ENCODE results near the gene MGAT3. TPM values are rescaled to one million over a fixed set of nuclear protein-coding genes. Genes with fewer than 3 reads are reported as not detected.

The MGAT3 gene
- total and polyA plus RNA-seq, 2 donors from 2014 or later, result 2.7 to 5.4 TPM

GRCh38 chr22:39478441-39478850, 21.6 kb downstream of the MGAT3 start:
- Histone ChIP-seq H3K9me3 (ENCODE audit: control insufficient read depth in 2 of 3, insufficient read depth in 1 of 3, low read length in 3 of 3) (no peaks in the 10 kb centered on the region), H3K36me3 (ENCODE audit: control insufficient read depth in 2 of 3, insufficient read depth in 3 of 3, low read length in 3 of 3) (peaks cover 0 to 2% (median 0%) of the 10 kb centered on the region in 3 donors), H3K4me3 (ENCODE audit: low read length in 3 of 3) (no peak overlapping the region), H3K4me1 (ENCODE audit: control insufficient read depth in 2 of 3, insufficient read depth in 2 of 3, low read depth in 1 of 3, low read length in 3 of 3) (peaks cover 0 to 6% (median 3%) of the 10 kb centered on the region in 3 donors), H3K27ac (ENCODE audit: low read depth in 2 of 2, low read length in 2 of 2) (no peak overlapping the region), H3K27me3 (ENCODE audit: control insufficient read depth, insufficient read depth, low read length) (no peaks in the 10 kb centered on the region), H3K9ac (ENCODE audit: low read length in 3 of 3) (no peak overlapping the region)
- no peak for FAIRE-seq
- intact Hi-C loops (cut with DNase I), result no loop called here
- DNase-seq, result peak in 4 of 5 donors; percentile 60 to 72 (median 68)
- no peak for TF ChIP-seq CTCF (IDR thresholded peaks at IDR 0.05; ENCODE audit: borderline replicate concordance, extremely low read depth, insufficient read depth)

GRCh38 chr22:39479254-39479653, 22.4 kb downstream of the MGAT3 start:
- Histone ChIP-seq H3K4me3 (ENCODE audit: low read length in 3 of 3) (no peak overlapping the region), H3K27ac (ENCODE audit: low read depth in 2 of 2, low read length in 2 of 2) (no peak overlapping the region), H3K4me1 (ENCODE audit: control insufficient read depth in 2 of 3, insufficient read depth in 2 of 3, low read depth in 1 of 3, low read length in 3 of 3) (peaks cover 0 to 3% (median 2%) of the 10 kb centered on the region in 3 donors), H3K9ac (ENCODE audit: low read length in 3 of 3) (no peak overlapping the region), H3K9me3 (ENCODE audit: control insufficient read depth in 2 of 3, insufficient read depth in 1 of 3, low read length in 3 of 3) (no peaks in the 10 kb centered on the region), H3K36me3 (ENCODE audit: control insufficient read depth in 2 of 3, insufficient read depth in 3 of 3, low read length in 3 of 3) (peaks cover 0 to 2% (median 0%) of the 10 kb centered on the region in 3 donors), H3K27me3 (ENCODE audit: control insufficient read depth, insufficient read depth, low read length) (no peaks in the 10 kb centered on the region)
- no peak for TF ChIP-seq CTCF (IDR thresholded peaks at IDR 0.05; ENCODE audit: borderline replicate concordance, extremely low read depth, insufficient read depth)
- peak in 1 of 5 donors; percentile 51 for DNase-seq
- intact Hi-C loops (cut with DNase I), result no loop called here
- no peak for FAIRE-seq

DNA sequence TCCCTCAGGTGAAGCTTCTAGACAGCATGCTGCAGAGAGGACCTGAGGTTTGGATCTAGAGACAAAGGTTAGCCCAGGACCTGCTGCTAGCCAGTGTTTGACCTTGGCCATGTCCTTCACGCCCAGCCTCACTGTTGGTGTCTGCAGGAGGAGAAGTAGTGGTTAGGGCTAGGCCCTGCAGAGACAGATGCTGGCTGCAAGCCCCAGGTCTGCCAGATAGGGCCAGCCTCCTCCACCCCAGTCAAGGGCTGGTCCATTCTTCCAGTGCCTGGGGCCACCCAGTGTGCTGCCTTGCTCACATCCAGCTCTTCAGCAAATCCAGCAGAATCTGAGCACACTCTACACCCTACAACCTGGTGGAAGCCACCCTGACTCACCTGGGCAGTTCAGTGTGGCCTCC, 23.7 kb downstream of the MGAT3 start:
- no peak for TF ChIP-seq CTCF (IDR thresholded peaks at IDR 0.05; ENCODE audit: borderline replicate concordance, extremely low read depth, insufficient read depth)
- intact Hi-C loops (cut with DNase I), result no loop called here

GRCh38 chr22:39481054-39481453, 24.2 kb downstream of the MGAT3 start:
- intact Hi-C loops (cut with DNase I), result no loop called here

More for the DNA sequence above, 23.7 kb downstream of the MGAT3 start:
- H3K4me3 ChIP-seq (ENCODE audit: low read length in 3 of 3), result no peak overlapping the region
- FAIRE-seq (no peak), DNase-seq (no peak)
- no peak overlapping the region for H3K9ac ChIP-seq (ENCODE audit: low read length in 3 of 3)
- H3K27ac ChIP-seq (ENCODE audit: low read depth in 2 of 2, low read length in 2 of 2), result no peak overlapping the region
- peaks cover 0 to 3% (median 0%) of the 10 kb centered on the region in 3 donors for H3K4me1 ChIP-seq (ENCODE audit: control insufficient read depth in 2 of 3, insufficient read depth in 2 of 3, low read depth in 1 of 3, low read length in 3 of 3)
- peaks cover 0 to 2% (median 0%) of the 10 kb centered on the region in 3 donors for H3K36me3 ChIP-seq (ENCODE audit: control insufficient read depth in 2 of 3, insufficient read depth in 3 of 3, low read length in 3 of 3)
- H3K9me3 ChIP-seq (ENCODE audit: control insufficient read depth in 2 of 3, insufficient read depth in 1 of 3, low read length in 3 of 3), result no peaks in the 10 kb centered on the region
- H3K27me3 ChIP-seq (ENCODE audit: control insufficient read depth, insufficient read depth, low read length), result no peaks in the 10 kb centered on the region

More at GRCh38 chr22:39481054-39481453, 24.2 kb downstream of the MGAT3 start:
- no peak overlapping the region for H3K4me3 ChIP-seq (ENCODE audit: low read length in 3 of 3)
- DNase-seq (peak in 1 of 5 donors; percentile 63), FAIRE-seq (no peak)
- H3K27me3 ChIP-seq (ENCODE audit: control insufficient read depth, insufficient read depth, low read length), result no peaks in the 10 kb centered on the region
- no peaks in the 10 kb centered on the region for H3K4me1 ChIP-seq (ENCODE audit: control insufficient read depth in 2 of 3, insufficient read depth in 2 of 3, low read depth in 1 of 3, low read length in 3 of 3)
- no peak overlapping the region for H3K27ac ChIP-seq (ENCODE audit: low read depth in 2 of 2, low read length in 2 of 2)
- no peak for TF ChIP-seq CTCF (IDR thresholded peaks at IDR 0.05; ENCODE audit: borderline replicate concordance, extremely low read depth, insufficient read depth)
- no peak overlapping the region for H3K9ac ChIP-seq (ENCODE audit: low read length in 3 of 3)
- H3K36me3 ChIP-seq (ENCODE audit: control insufficient read depth in 2 of 3, insufficient read depth in 3 of 3, low read length in 3 of 3), result peaks cover 0 to 2% (median 0%) of the 10 kb centered on the region in 3 donors
- H3K9me3 ChIP-seq (ENCODE audit: control insufficient read depth in 2 of 3, insufficient read depth in 1 of 3, low read length in 3 of 3), result no peaks in the 10 kb centered on the region

All from kidney (tissue), 14 donors.